ENCODE measurements around the gene SNRPB2.

SNRPB2 gene

GRCh38 chr20:16729565-16730460 lies at the start of gene SNRPB2:
Gene SNRPB2, plus strand, starts transcription at chr20:16730026. Its CDS starts 1,677 bp downstream, at chr20:16731703.
- DNase-seq: peak; percentile 93

- no peak for DNase-seq
Observed at GRCh38 chr20:16684416-16684815, 45.4 kb upstream of the SNRPB2 start.

GRCh38 chr20:16689906-16690305 lies 39.9 kb upstream of the SNRPB2 start:
- DNase-seq: no peak

- DNase-seq: no peak
Observed at GRCh38 chr20:16691381-16691780, 38.4 kb upstream of the SNRPB2 start.

- no peak for DNase-seq
Observed at GRCh38 chr20:16692009-16692408, 37.8 kb upstream of the SNRPB2 start.

- DNase-seq: no peak
Observed at GRCh38 chr20:16692442-16692841, 37.4 kb upstream of the SNRPB2 start.

- no peak for DNase-seq
Observed at GRCh38 chr20:16693278-16693677, 36.5 kb upstream of the SNRPB2 start.

- DNase-seq: no peak
Observed at GRCh38 chr20:16694161-16694560, 35.7 kb upstream of the SNRPB2 start.

- no peak for DNase-seq
Observed at GRCh38 chr20:16695628-16696027, 34.2 kb upstream of the SNRPB2 start.

GRCh38 chr20:16699293-16699692 lies 30.5 kb upstream of the SNRPB2 start:
- no peak for DNase-seq

GRCh38 chr20:16701296-16701695 lies 28.5 kb upstream of the SNRPB2 start:
- DNase-seq: peak; percentile 23

- DNase-seq: no peak
Observed at GRCh38 chr20:16703570-16703969, 26.3 kb upstream of the SNRPB2 start.

GRCh38 chr20:16707674-16708073 lies 22.2 kb upstream of the SNRPB2 start:
- peak; percentile 7 for DNase-seq

- no peak for DNase-seq
Observed at GRCh38 chr20:16708602-16709001, 21.2 kb upstream of the SNRPB2 start.

- no peak for DNase-seq
Observed at GRCh38 chr20:16709017-16709416, 20.8 kb upstream of the SNRPB2 start.

GRCh38 chr20:16710781-16711180 lies 19.0 kb upstream of the SNRPB2 start:
- no peak for DNase-seq

GRCh38 chr20:16711661-16712258 lies 18.1 kb upstream of the SNRPB2 start:
- no peak for DNase-seq

- no peak for DNase-seq
Observed at GRCh38 chr20:16712511-16712947, 17.3 kb upstream of the SNRPB2 start.

- no peak for DNase-seq
Observed at GRCh38 chr20:16713066-16713465, 16.8 kb upstream of the SNRPB2 start.

- DNase-seq: no peak
Observed at GRCh38 chr20:16714242-16714641, 15.6 kb upstream of the SNRPB2 start.

GRCh38 chr20:16714751-16715150 lies 15.1 kb upstream of the SNRPB2 start:
- no peak for DNase-seq

- no peak for DNase-seq
Observed at GRCh38 chr20:16719421-16719820, 10.4 kb upstream of the SNRPB2 start.

- no peak for DNase-seq
Observed at GRCh38 chr20:16729080-16729479, 746 bp upstream of the SNRPB2 start.

GRCh38 chr20:16732506-16733152 lies 2.8 kb downstream of the SNRPB2 start:
- DNase-seq: no peak

Data from stimulated activated CD4-positive, alpha-beta T cell treated with anti-CD3 and anti-CD28 coated beads, Interleukin-15, amount 100 ng/mL, for 24 hours (primary cell).